Osteoblast (primary cell): Measurements from ENCODE around the gene OR1F1. TPM values are rescaled to one million over a fixed set of nuclear protein-coding genes. Genes with fewer than 3 reads are reported as not detected.
"Not testable (repeated sequence)": the region's sequence is repeated elsewhere in the genome, so short reads cannot be mapped to it uniquely, and the experiment has no call there.

Experiments
- DNase-seq: peaks from one replicate; pipeline ENCODE4 v3.0.0; 2011; ENCODE audit warnings: low spot score, mixed read lengths; ENCODE audit not compliant: insufficient read length; ENCODE audit errors: missing footprints
- H2AFZ ChIP-seq: 2 replicates; pipeline ENCODE4 v1.6.0; 2011; ENCODE audit warnings: mild to moderate bottlenecking, low read length
- H3K27ac ChIP-seq: 2 replicates; pipeline ENCODE4 v1.5.1; 2011; ENCODE audit warnings: mild to moderate bottlenecking, low read depth, low read length, moderate library complexity
- H3K27me3 ChIP-seq: 2 replicates; pipeline ENCODE4 v1.6.0; 2012; ENCODE audit warnings: mild to moderate bottlenecking, control low read depth, inconsistent platforms, low read length, moderate library complexity; ENCODE audit not compliant: insufficient read depth
- H3K36me3 ChIP-seq: 2 replicates; pipeline ENCODE4 v1.5.1; 2011; ENCODE audit warnings: mild to moderate bottlenecking, low read length, control low read depth, moderate library complexity; ENCODE audit not compliant: insufficient read depth
- H3K4me1 ChIP-seq: 2 replicates; pipeline ENCODE4 v1.5.1; 2011; ENCODE audit warnings: mild to moderate bottlenecking, low read length, control low read depth, moderate library complexity; ENCODE audit not compliant: insufficient read depth
- H3K4me2 ChIP-seq: 2 replicates; pipeline ENCODE4 v1.6.0; 2011; ENCODE audit warnings: mild to moderate bottlenecking, low read length; ENCODE audit not compliant: insufficient read depth
- H3K4me3 ChIP-seq: fragments of 200-600 bp; sonication (generic); 3 replicates; pipeline ENCODE4 v1.5.1; 2012; ENCODE audit warnings: mild to moderate bottlenecking, low read length, inconsistent platforms; ENCODE audit not compliant: insufficient read depth
- H3K79me2 ChIP-seq: 2 replicates; pipeline ENCODE4 v1.6.0; 2012; ENCODE audit warnings: mild to moderate bottlenecking, low read length, control low read depth, inconsistent platforms; ENCODE audit not compliant: insufficient read depth
- H3K9me3 ChIP-seq: 2 replicates; pipeline ENCODE4 v1.5.1; 2011; ENCODE audit warnings: low read depth, low read length, control low read depth
- H4K20me1 ChIP-seq: 2 replicates; pipeline ENCODE4 v1.6.0; 2012; ENCODE audit warnings: mild to moderate bottlenecking, low read length, control low read depth; ENCODE audit not compliant: insufficient read depth
- total RNA-seq: library from RNA; depleted of rRNA; stranded (reverse); fragments of >200 nt; gene quantifications from 2 replicates; pipeline ENCODE4 v1.2.3, GENCODE V29; 2012
- TF ChIP-seq, protein P1 (sequence below): IDR thresholded peaks from 2 replicates; pipeline ENCODE4 v1.5.1; 2011; ENCODE audit warnings: mild to moderate bottlenecking, low read depth, low read length, moderate library complexity; ENCODE audit errors: extremely low read depth

The OR1F1 gene
- 0.36 TPM in 1 of 2 replicates, not detected in the other for total RNA-seq

DNA sequence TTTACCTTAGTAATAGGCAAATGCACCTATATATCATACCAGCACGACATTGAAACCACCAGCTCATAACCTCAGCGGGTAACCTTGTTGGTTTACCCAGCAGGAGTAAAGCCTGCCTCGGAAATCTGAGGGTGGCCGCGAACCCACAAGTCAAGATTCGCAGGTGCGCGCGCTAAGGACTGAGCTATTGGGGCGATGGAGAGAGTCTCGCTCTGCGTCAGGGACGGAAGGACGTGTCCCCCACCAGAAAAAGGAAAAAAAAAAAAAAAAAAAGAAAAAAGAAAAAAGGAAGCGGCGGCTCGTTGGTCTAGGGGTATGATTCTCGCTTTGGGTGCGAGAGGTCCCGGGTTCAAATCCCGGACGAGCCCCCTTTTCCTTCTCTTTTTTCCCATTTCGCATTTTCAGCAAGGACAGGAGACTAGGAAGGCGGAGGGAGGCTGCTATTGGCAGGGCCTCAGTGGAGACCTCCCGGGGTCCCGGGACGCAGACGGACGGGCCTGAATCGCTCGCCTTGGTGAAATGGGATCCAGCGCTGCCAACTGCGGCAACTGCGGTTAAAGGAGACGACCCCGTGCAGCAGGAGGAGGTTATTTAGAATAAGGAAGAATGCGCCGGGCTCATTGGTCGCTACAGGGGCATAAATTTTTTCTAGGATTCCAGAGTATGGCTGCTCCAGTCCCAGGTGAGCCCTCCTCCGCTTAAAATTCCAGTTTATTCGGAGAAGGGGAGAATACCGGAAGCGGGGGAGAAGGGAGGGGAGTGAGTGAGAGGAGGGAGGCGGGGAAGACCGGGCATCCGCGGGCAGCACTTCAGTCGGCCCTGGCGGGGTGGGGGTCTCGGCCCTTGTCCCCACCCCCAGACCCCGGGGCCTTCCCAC is at the start of gene OR1F1:
Gene OR1F1, plus strand, starts transcription at position 407 of the 877 bp plus-strand sequence.
- TF ChIP-seq, protein P1, sequence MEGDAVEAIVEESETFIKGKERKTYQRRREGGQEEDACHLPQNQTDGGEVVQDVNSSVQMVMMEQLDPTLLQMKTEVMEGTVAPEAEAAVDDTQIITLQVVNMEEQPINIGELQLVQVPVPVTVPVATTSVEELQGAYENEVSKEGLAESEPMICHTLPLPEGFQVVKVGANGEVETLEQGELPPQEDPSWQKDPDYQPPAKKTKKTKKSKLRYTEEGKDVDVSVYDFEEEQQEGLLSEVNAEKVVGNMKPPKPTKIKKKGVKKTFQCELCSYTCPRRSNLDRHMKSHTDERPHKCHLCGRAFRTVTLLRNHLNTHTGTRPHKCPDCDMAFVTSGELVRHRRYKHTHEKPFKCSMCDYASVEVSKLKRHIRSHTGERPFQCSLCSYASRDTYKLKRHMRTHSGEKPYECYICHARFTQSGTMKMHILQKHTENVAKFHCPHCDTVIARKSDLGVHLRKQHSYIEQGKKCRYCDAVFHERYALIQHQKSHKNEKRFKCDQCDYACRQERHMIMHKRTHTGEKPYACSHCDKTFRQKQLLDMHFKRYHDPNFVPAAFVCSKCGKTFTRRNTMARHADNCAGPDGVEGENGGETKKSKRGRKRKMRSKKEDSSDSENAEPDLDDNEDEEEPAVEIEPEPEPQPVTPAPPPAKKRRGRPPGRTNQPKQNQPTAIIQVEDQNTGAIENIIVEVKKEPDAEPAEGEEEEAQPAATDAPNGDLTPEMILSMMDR, result no peak

DNA sequence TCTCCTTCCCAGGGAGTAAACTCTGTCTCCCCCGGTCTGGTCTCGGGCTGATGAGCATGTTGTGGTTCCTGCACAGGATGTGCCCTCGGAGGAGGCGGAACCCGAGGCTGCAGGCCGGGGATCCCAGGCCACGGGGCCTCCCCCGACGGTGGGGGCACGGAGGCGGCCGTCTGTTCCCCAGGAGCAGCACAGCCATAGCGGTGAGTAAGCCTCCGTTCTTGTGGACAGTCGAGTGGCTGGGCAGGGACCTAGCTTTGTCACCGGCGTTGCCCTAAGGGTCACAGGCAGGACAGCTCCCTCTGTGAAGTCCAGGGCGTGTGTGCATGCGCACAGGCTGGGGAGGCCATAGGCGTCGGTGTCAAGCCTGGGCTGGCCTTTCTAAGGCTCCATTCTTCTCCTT is 49.7 kb upstream of the OR1F1 start:
- Histone ChIP-seq H2AFZ (no peak overlapping the region), H3K9me3 (no peaks in the 10 kb centered on the region), H3K4me1 (peaks cover 14% of the 10 kb centered on the region), H3K27ac (no peak overlapping the region), H3K4me3 (no peak overlapping the region), H3K79me2 (peaks cover 28% of the 10 kb centered on the region), H3K36me3 (peaks cover 11% of the 10 kb centered on the region), H3K27me3 (no peaks in the 10 kb centered on the region), H3K4me2 (no peak overlapping the region), H4K20me1 (peaks cover 2% of the 10 kb centered on the region)
- TF ChIP-seq, protein P1, result no peak
- peak; percentile 48 for DNase-seq

More for the DNA sequence above, at the start of gene OR1F1:
- Histone ChIP-seq H3K4me1 (peaks cover 22% of the 10 kb centered on the region), H3K4me2 (peak within 1 kb of the TSS; percentile 92), H4K20me1 (no peaks in the 10 kb centered on the region), H3K27ac (no peak within 1 kb of the TSS), H2AFZ (peak within 1 kb of the TSS; percentile 99), H3K9me3 (no peaks in the 10 kb centered on the region), H3K27me3 (peaks cover 4% of the 10 kb centered on the region), H3K36me3 (no peaks in the 10 kb centered on the region), H3K79me2 (no peaks in the 10 kb centered on the region), H3K4me3 (peak within 1 kb of the TSS; percentile 79)
- DNase-seq, result peak; percentile 80

DNA sequence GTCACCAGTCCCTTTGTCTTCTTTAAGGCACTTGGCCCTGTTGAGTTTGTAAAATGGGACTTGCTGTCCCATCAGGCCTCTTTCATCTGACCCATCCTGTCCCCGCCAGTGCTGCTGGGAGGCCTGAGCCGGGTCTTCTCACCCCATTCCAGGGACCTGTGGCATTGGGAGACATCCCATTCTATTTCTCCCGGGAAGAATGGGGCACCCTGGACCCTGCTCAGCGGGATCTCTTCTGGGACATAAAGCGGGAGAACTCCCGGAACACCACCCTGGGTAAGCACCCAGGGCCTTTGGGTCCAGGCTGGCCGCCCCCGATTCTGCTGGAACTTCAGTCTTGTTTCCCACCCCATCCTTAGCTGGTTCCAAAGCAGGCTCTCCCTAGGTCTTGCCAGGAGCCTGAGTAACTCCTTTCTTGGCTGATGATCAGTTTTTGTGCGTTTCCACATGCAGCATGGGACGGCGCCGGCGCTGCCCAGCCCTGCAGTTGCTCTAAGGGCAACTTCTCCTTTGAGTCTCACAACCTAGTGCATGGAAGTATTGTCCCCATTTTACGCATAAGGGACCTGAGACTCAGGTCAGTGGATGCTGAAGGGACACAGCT is 49.1 kb upstream of the OR1F1 start:
- H3K4me3 ChIP-seq, result no peak overlapping the region
- peaks cover 11% of the 10 kb centered on the region for H3K4me1 ChIP-seq
- TF ChIP-seq, protein P1, result no peak
- H2AFZ ChIP-seq, result no peak overlapping the region
- H3K36me3 ChIP-seq, result peaks cover 11% of the 10 kb centered on the region
- H3K79me2 ChIP-seq, result peaks cover 25% of the 10 kb centered on the region
- no peaks in the 10 kb centered on the region for H4K20me1 ChIP-seq
- H3K27me3 ChIP-seq, result no peaks in the 10 kb centered on the region
- H3K27ac ChIP-seq, result peak overlapping the region; percentile 12
- H3K9me3 ChIP-seq, result no peaks in the 10 kb centered on the region
- H3K4me2 ChIP-seq, result no peak overlapping the region
- DNase-seq, result peak; percentile 77

DNA sequence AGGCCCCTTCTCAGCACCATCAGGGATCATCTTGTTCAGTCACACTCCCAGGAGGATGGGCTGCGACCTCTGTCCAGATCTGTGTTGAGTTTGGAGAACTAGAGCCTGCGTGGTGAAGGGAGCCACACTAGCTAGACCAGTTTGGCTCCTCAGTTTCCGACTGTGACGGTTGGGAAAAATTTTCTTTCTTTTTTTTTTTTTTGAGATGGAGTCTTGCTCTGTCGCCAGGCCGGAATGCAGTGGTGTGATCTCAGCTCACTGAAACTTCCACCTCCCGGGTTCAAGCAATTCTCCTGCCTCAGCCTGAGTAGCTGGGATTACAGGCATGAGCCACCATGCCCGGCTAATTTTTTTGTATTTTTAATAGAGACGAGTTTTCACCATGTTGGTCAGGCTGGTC is 48.4 kb upstream of the OR1F1 start:
- H3K27ac ChIP-seq, result peak overlapping the region; percentile 12

More for the DNA sequence above, 48.4 kb upstream of the OR1F1 start:
- not testable (repeated sequence) for H4K20me1 ChIP-seq, H3K27me3 ChIP-seq, H3K9me3 ChIP-seq, H3K4me1 ChIP-seq, DNase-seq, H3K4me3 ChIP-seq, H2AFZ ChIP-seq, H3K4me2 ChIP-seq
- H3K79me2 ChIP-seq, result peaks cover 18% of the 10 kb centered on the region
- H3K36me3 ChIP-seq, result peaks cover 11% of the 10 kb centered on the region
